ENCODE data around the gene CPNE4. TPM values are rescaled to one million over a fixed set of nuclear protein-coding genes. Genes with fewer than 3 reads are reported as not detected.

Gene CPNE4
- total RNA-seq, 2 donors from 2014 or later, result not detected

GRCh38 chr3:131612745-131613144, 422.1 kb downstream of the CPNE4 start:
- intact Hi-C loops (cut with DNase I), result no loop called here
- ATAC-seq, result no peak
- no peak for DNase-seq
- Histone ChIP-seq H3K27ac (no peak overlapping the region), H3K4me1 (no peaks in the 10 kb centered on the region), H3K4me3 (no peak overlapping the region), H3K36me3 (replicated peaks in 1 of 2; ENCODE audit: insufficient read depth in 1 of 2, low read depth in 2 of 2) (no peaks in the 10 kb centered on the region), H3K27me3 (no peaks in the 10 kb centered on the region), H3K9me3 (no peaks in the 10 kb centered on the region)
- 59 to 70% methylated on average over 1 of the region's 1 CpG for WGBS, 2 donors
- TF ChIP-seq POLR2A (IDR thresholded peaks at IDR 0.05), result no peak
- no peak for TF ChIP-seq CTCF (IDR thresholded peaks at IDR 0.05)

DNA sequence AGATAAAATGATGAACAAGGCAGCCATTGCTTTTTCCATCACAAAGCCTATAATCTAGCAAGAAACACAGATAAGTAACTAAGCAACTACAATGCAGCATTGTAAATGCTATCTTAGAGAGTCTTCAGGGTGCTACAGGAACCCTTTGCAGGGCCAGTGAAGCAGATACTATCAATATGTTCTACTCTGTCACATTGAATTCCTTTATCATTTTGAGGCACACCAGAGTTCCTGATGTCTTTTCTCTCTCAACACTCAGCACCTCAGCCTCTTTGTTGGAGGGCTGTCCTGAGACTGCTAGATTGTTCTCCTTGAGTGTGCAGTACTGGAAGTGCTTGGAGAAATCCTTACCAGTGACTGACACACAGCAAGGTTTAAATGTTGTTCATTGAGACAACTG, 424.6 kb downstream of the CPNE4 start:
- DNase-seq, result no peak
- Histone ChIP-seq H3K4me1 (no peaks in the 10 kb centered on the region), H3K36me3 (replicated peaks in 1 of 2; ENCODE audit: insufficient read depth in 1 of 2, low read depth in 2 of 2) (no peaks in the 10 kb centered on the region), H3K9me3 (no peaks in the 10 kb centered on the region), H3K27me3 (no peaks in the 10 kb centered on the region), H3K27ac (no peak overlapping the region), H3K4me3 (no peak overlapping the region)
- intact Hi-C loops (cut with DNase I), result no loop called here
- ATAC-seq, result no peak
- TF ChIP-seq POLR2A (IDR thresholded peaks at IDR 0.05) (no peak), CTCF (IDR thresholded peaks at IDR 0.05) (no peak)

- Histone ChIP-seq H3K27me3 (no peaks in the 10 kb centered on the region), H3K36me3 (replicated peaks in 1 of 2; ENCODE audit: insufficient read depth in 1 of 2, low read depth in 2 of 2) (no peaks in the 10 kb centered on the region), H3K9me3 (no peaks in the 10 kb centered on the region), H3K27ac (no peak overlapping the region), H3K4me1 (no peaks in the 10 kb centered on the region), H3K4me3 (no peak overlapping the region)
- ATAC-seq (no peak), DNase-seq (no peak)
- intact Hi-C loops (cut with DNase I), result no loop called here
- TF ChIP-seq POLR2A (IDR thresholded peaks at IDR 0.05), result no peak
- no peak for TF ChIP-seq CTCF (IDR thresholded peaks at IDR 0.05)
Measured at GRCh38 chr3:131608741-131609140, 426.1 kb downstream of the CPNE4 start.

- ATAC-seq (no peak), DNase-seq (no peak)
- TF ChIP-seq CTCF (IDR thresholded peaks at IDR 0.05), result no peak
- TF ChIP-seq POLR2A (IDR thresholded peaks at IDR 0.05), result no peak
- Histone ChIP-seq H3K27me3 (no peaks in the 10 kb centered on the region), H3K4me1 (no peaks in the 10 kb centered on the region), H3K36me3 (replicated peaks in 1 of 2; ENCODE audit: insufficient read depth in 1 of 2, low read depth in 2 of 2) (no peaks in the 10 kb centered on the region), H3K9me3 (no peaks in the 10 kb centered on the region), H3K4me3 (no peak overlapping the region), H3K27ac (no peak overlapping the region)
- WGBS, 2 donors, result 77 to 79% methylated on average over 1 of the region's 1 CpG
- intact Hi-C loops (cut with DNase I), result no loop called here
Measured at GRCh38 chr3:131608296-131608695, 426.5 kb downstream of the CPNE4 start.

DNA sequence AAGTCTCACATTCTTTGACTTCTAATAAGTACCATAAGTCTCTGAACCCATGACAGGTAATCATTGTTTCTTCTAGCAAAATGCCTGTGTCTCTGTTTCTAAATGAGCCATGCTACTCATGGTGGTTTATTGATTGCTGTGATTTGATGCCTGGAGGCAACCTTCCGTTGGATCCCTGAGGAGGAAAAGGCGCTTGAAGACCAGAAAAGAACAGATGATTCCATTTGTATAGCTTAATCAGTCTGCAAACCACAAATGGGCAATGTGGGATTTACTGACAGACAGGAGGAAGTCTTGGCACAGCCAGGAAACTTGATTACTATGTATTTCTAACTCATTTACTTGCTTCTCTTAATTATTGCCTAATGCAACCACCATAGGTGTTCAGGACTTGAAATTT, 428.9 kb downstream of the CPNE4 start:
- DNase-seq (no peak), ATAC-seq (no peak)
- no peak for TF ChIP-seq CTCF (IDR thresholded peaks at IDR 0.05)
- TF ChIP-seq POLR2A (IDR thresholded peaks at IDR 0.05), result no peak
- intact Hi-C loops (cut with DNase I), result no loop called here
- no peak overlapping the region for H3K27ac ChIP-seq
- no peaks in the 10 kb centered on the region for H3K27me3 ChIP-seq
- H3K9me3 ChIP-seq, result no peaks in the 10 kb centered on the region
- no peaks in the 10 kb centered on the region for H3K4me1 ChIP-seq
- 25 to 29% methylated on average over 2 of the region's 2 CpGs for WGBS, 2 donors
- H3K4me3 ChIP-seq, result no peak overlapping the region
- H3K36me3 ChIP-seq (replicated peaks in 1 of 2; ENCODE audit: insufficient read depth in 1 of 2, low read depth in 2 of 2), result no peaks in the 10 kb centered on the region

All from body of pancreas (tissue), 4 donors.